Colonic mucosa (tissue), 4 donors: Measurements from ENCODE around the gene STK32C. TPM values are rescaled to one million over a fixed set of nuclear protein-coding genes. Genes with fewer than 3 reads are reported as not detected.

Source experiments
- DNase-seq: peaks from one replicate; pipeline ENCODE4 v3.0.0-alpha.2; 2020
- H3K27ac ChIP-seq: fragments of 200-600 bp; one replicate; pipeline ENCODE4 v1.8.0; 2021
- H3K27me3 ChIP-seq: fragments of 200-600 bp; one replicate; pipeline ENCODE4 v1.8.0; 2021
- H3K36me3 ChIP-seq: fragments of 200-600 bp; one replicate; pipeline ENCODE4 v1.8.0; 2021
- H3K4me1 ChIP-seq: fragments of 200-600 bp; one replicate; pipeline ENCODE4 v1.8.0; 2021; ENCODE audit warnings: mild to moderate bottlenecking
- H3K4me3 ChIP-seq: fragments of 200-600 bp; one replicate; pipeline ENCODE4 v1.8.0; 2021
- H3K9ac ChIP-seq, 2 donors: one replicate each; pipeline ENCODE4 v1.7.0; 2013; ENCODE audit warnings: control low read depth in 2 of 2, low read depth in 2 of 2, low read length in 2 of 2
- H3K9me3 ChIP-seq: fragments of 200-600 bp; one replicate; pipeline ENCODE4 v1.8.0; 2021
- intact Hi-C: fragments of 100-400 bp; cut with DNase I; formaldehyde crosslinking; loops from one replicate; pipeline ENCODE4 v1.14.1; 2022
- total RNA-seq, 2 donors: library from RNA; stranded (reverse); fragmentation: NEBNext Ultra II Directional in 1 of 2; extraction: Animal tissue kit (Norgen Biotek cat#: 25700) in 1 of 2; gene quantifications; one replicate each; pipeline ENCODE4 v1.2.1, GENCODE V29; 2021
- TF ChIP-seq, protein P1 (sequence below): fragments of 200-600 bp; IDR thresholded peaks from one replicate; pipeline ENCODE4 v1.8.0; 2022; ENCODE audit warnings: antibody characterized with exemption, mild to moderate bottlenecking
- donor health status: healthy.
- donor health status: DM: no; HTN: no; CAD: no.
- donor health status: DM: no; HTN: no; CAD: no.

The STK32C gene
- total RNA-seq, 2 donors from 2014 or later: 9.2 to 14.5 TPM

DNA sequence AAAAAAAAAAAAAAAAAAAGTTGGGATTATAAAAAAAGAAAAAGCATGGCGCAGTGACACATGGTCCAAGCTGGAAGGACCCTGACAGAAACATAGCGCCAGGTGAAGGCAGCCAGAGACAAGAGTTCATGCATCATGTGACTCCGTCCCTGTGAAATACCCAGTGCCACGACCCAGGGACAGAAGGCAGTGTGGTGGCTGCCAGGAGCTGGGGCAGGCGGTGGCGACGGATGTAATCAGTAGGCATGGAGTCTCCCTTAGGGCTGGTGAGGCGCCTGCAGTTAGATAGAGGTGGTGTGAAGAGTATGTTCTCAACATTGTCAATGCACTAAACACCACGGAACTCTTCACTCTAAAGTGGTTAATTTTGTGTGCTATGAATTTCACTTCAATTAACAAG, 43.9 kb downstream of the STK32C start:
- intact Hi-C loops: no loop called here
- no peaks in the 10 kb centered on the region for H3K27me3 ChIP-seq
- no peaks in the 10 kb centered on the region for H3K9me3 ChIP-seq
- no peak overlapping the region for H3K4me3 ChIP-seq
- no peaks in the 10 kb centered on the region for H3K36me3 ChIP-seq
- DNase-seq: no peak
- TF ChIP-seq, protein P1, sequence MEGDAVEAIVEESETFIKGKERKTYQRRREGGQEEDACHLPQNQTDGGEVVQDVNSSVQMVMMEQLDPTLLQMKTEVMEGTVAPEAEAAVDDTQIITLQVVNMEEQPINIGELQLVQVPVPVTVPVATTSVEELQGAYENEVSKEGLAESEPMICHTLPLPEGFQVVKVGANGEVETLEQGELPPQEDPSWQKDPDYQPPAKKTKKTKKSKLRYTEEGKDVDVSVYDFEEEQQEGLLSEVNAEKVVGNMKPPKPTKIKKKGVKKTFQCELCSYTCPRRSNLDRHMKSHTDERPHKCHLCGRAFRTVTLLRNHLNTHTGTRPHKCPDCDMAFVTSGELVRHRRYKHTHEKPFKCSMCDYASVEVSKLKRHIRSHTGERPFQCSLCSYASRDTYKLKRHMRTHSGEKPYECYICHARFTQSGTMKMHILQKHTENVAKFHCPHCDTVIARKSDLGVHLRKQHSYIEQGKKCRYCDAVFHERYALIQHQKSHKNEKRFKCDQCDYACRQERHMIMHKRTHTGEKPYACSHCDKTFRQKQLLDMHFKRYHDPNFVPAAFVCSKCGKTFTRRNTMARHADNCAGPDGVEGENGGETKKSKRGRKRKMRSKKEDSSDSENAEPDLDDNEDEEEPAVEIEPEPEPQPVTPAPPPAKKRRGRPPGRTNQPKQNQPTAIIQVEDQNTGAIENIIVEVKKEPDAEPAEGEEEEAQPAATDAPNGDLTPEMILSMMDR: no peak
- H3K9ac ChIP-seq: no peak overlapping the region
- no peaks in the 10 kb centered on the region for H3K4me1 ChIP-seq
- no peak overlapping the region for H3K27ac ChIP-seq

DNA sequence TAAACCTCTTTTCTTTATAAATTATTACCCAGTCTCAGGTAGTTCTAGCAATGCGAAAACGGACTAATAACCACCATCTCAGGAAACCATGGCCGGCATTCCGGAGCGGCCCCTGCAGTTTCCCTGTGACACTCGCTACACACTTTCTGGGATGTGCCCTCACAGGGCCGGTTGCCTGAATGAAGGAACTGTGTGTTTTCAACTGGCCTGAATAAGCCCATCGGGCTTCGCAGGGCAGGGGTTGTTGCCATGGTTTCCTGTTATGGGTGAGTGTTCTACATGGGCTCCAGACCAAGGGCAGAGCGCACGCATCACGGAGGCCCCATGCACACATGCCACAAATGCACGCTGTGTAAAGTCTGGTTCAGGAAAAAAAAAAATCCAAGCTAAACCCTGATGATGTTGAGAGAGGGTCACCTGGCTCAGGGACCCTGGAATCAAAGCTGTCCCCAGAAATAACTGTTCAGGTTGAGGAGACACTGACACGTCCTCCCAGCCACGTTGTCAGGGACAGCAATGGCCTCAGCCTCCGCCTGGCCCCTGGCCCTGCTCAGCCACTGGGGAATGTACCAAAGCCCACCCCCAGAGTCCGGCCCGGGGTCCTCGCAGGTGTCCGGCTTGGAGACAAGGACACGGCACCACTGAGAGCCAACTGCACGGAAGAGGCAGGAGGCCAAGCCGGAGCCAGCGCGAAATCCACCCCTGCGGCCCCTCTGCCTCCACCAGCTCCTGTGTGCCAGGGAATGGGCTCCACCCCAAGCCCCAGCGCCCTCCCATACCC, 47.9 kb downstream of the STK32C start:
- no peak for DNase-seq
- Histone ChIP-seq H3K36me3 (no peaks in the 10 kb centered on the region), H3K9me3 (no peaks in the 10 kb centered on the region), H3K4me3 (no peak overlapping the region), H3K4me1 (no peaks in the 10 kb centered on the region), H3K27me3 (no peaks in the 10 kb centered on the region), H3K27ac (no peak overlapping the region), H3K9ac (no peak overlapping the region)
- TF ChIP-seq, protein P1: no peak
- intact Hi-C loops: no loop called here

DNA sequence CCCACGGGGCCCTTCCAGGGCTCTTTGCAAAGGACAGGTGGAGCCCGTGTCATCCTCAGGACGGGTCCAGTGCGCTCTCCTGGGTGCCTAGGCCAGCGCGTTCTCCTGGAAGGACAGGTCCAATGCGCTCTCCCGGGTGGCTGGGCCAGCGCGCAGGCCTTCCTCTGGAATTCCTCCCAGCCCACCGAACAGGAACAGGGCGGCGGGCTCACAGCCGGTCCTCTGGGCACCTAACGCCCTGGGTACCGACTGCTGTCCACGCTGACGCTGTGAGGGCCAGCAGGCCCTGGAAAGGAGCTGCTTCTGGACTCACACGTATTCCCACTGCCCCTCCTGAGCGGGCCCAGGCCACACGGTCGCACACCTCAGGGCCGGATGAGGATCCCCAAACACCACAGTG, 49.3 kb downstream of the STK32C start:
- no peak for DNase-seq
- no peaks in the 10 kb centered on the region for H3K36me3 ChIP-seq
- TF ChIP-seq, protein P1: no peak
- H3K27me3 ChIP-seq: no peaks in the 10 kb centered on the region
- no peaks in the 10 kb centered on the region for H3K9me3 ChIP-seq
- H3K9ac ChIP-seq: no peak overlapping the region
- H3K4me1 ChIP-seq: no peaks in the 10 kb centered on the region
- no peak overlapping the region for H3K27ac ChIP-seq
- intact Hi-C loops: no loop called here
- no peak overlapping the region for H3K4me3 ChIP-seq

DNA sequence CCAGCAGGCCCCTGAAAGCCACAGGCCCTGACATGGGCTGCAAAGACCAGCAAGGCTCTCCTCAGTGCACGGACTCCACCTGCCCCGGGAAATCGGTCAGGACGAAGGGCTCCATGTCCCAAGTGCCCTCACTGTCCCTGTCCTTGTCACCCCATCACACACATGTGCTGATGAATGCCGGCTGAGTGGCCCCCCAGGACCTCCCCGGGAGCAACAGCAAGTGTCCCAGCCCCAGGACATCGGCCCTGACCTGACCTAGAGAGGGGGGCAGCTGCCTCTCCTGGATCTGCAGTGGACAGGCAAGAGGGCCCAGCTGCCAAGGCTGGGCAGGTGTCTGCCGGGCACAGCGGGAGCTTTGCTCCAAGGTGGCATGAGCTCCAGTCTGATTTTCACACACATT, 49.8 kb downstream of the STK32C start:
- Histone ChIP-seq H3K4me3 (no peak overlapping the region), H3K9ac (no peak overlapping the region), H3K36me3 (no peaks in the 10 kb centered on the region), H3K9me3 (no peaks in the 10 kb centered on the region), H3K4me1 (no peaks in the 10 kb centered on the region), H3K27me3 (no peaks in the 10 kb centered on the region), H3K27ac (no peak overlapping the region)
- no peak for DNase-seq
- intact Hi-C loops: no loop called here
- TF ChIP-seq, protein P1: no peak

DNA sequence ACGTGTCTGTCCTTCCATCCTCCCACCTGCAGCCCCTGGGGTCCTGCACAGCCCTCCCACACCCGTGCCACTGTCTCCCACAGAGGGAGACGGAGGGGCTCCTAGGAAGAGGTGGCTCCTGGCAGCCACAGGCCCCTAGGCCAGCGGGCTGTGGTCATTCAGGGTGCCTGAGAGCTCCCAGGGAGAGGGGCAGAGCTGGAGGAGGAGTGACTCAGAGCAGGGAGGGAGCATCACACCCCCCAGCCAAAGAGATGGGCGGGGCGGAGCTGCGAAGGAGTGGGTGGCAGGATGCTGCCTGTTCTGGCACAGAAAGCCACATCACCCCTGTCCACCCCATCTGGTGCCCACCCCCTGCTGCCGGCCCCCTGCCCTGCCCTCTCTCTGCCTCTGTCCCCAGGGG, 50.5 kb downstream of the STK32C start:
- Histone ChIP-seq H3K4me3 (no peak overlapping the region), H3K36me3 (no peaks in the 10 kb centered on the region), H3K9me3 (no peaks in the 10 kb centered on the region), H3K27me3 (no peaks in the 10 kb centered on the region), H3K9ac (no peak overlapping the region), H3K4me1 (no peaks in the 10 kb centered on the region), H3K27ac (no peak overlapping the region)
- DNase-seq: no peak
- TF ChIP-seq, protein P1: no peak
- intact Hi-C loops: no loop called here
